HPDE6-E6E7 (cell line): ENCODE data around the gene NFAM1.

Experiments
- DNase-seq: peaks from one replicate; pipeline ENCODE4 v3.0.0; 2011; ENCODE audit warnings: missing footprints; ENCODE audit errors: extremely low spot score

The NFAM1 gene

GRCh38 chr22:42432020-42432596, at the start of gene NFAM1:
TSS of gene NFAM1 (minus strand) at chr22:42432403. CDS start at chr22:42432357, 46 bp downstream.
- DNase-seq: no peak

GRCh38 chr22:42475122-42475521, 42.9 kb upstream of the NFAM1 start:
- no peak for DNase-seq

GRCh38 chr22:42473484-42474193, 41.4 kb upstream of the NFAM1 start:
- DNase-seq: peak; percentile 44

- no peak for DNase-seq
Observed at GRCh38 chr22:42472671-42473070, 40.5 kb upstream of the NFAM1 start.

- DNase-seq: no peak
Observed at GRCh38 chr22:42471441-42471840, 39.2 kb upstream of the NFAM1 start.

- no peak for DNase-seq
Observed at GRCh38 chr22:42470366-42471082, 38.3 kb upstream of the NFAM1 start.

- no peak for DNase-seq
Observed at GRCh38 chr22:42468841-42469240, 36.6 kb upstream of the NFAM1 start.

GRCh38 chr22:42462016-42462415, 29.8 kb upstream of the NFAM1 start:
- DNase-seq: no peak

GRCh38 chr22:42461511-42461910, 29.3 kb upstream of the NFAM1 start:
- DNase-seq: no peak

- no peak for DNase-seq
Observed at GRCh38 chr22:42459287-42460063, 27.3 kb upstream of the NFAM1 start.

- no peak for DNase-seq
Observed at GRCh38 chr22:42452916-42453315, 20.7 kb upstream of the NFAM1 start.

- no peak for DNase-seq
Observed at GRCh38 chr22:42452456-42452855, 20.3 kb upstream of the NFAM1 start.

- DNase-seq: no peak
Observed at GRCh38 chr22:42451499-42452145, 19.4 kb upstream of the NFAM1 start.

- no peak for DNase-seq
Observed at GRCh38 chr22:42450862-42451261, 18.7 kb upstream of the NFAM1 start.

- DNase-seq: no peak
Observed at GRCh38 chr22:42446151-42446550, 13.9 kb upstream of the NFAM1 start.

GRCh38 chr22:42444077-42444904, 12.1 kb upstream of the NFAM1 start:
- peak; percentile 64 for DNase-seq

- DNase-seq: no peak
Observed at GRCh38 chr22:42443240-42444076, 11.3 kb upstream of the NFAM1 start.

GRCh38 chr22:42442748-42443147, 10.5 kb upstream of the NFAM1 start:
- no peak for DNase-seq

- DNase-seq: no peak
Observed at GRCh38 chr22:42440728-42441127, 8.5 kb upstream of the NFAM1 start.
